ENCODE data around the gene EXO1.
"Not testable (repeated sequence)": the region's sequence is repeated elsewhere in the genome, so short reads cannot be mapped to it uniquely, and the experiment has no call there.

The EXO1 gene

GRCh38 chr1:241823925-241824324, 24.1 kb upstream of the EXO1 start:
- no peak for TF ChIP-seq CTCF (IDR thresholded peaks at IDR 0.05; ENCODE audit: borderline replicate concordance, insufficient read depth, low read depth, low read length)
- H3K4me3 ChIP-seq (ENCODE audit: low read depth, low read length), result peak overlapping the region; percentile 2

GRCh38 chr1:241825581-241825980, 22.4 kb upstream of the EXO1 start:
- TF ChIP-seq CTCF (IDR thresholded peaks at IDR 0.05; ENCODE audit: borderline replicate concordance, insufficient read depth, low read depth, low read length), result no peak
- H3K4me3 ChIP-seq (ENCODE audit: low read depth, low read length), result no peak overlapping the region

GRCh38 chr1:241826613-241827012, 21.4 kb upstream of the EXO1 start:
- not testable (repeated sequence) for H3K4me3 ChIP-seq (ENCODE audit: low read depth, low read length)

GRCh38 chr1:241827264-241827663, 20.7 kb upstream of the EXO1 start:
- TF ChIP-seq CTCF (IDR thresholded peaks at IDR 0.05; ENCODE audit: borderline replicate concordance, insufficient read depth, low read depth, low read length), result no peak
- H3K4me3 ChIP-seq (ENCODE audit: low read depth, low read length), result no peak overlapping the region

- H3K4me3 ChIP-seq (ENCODE audit: low read depth, low read length), result no peak overlapping the region
- no peak for TF ChIP-seq CTCF (IDR thresholded peaks at IDR 0.05; ENCODE audit: borderline replicate concordance, insufficient read depth, low read depth, low read length)
Measured at GRCh38 chr1:241828463-241829021, 19.5 kb upstream of the EXO1 start.

- no peak overlapping the region for H3K4me3 ChIP-seq (ENCODE audit: low read depth, low read length)
- TF ChIP-seq CTCF (IDR thresholded peaks at IDR 0.05; ENCODE audit: borderline replicate concordance, insufficient read depth, low read depth, low read length), result no peak
Measured at GRCh38 chr1:241829468-241829867, 18.5 kb upstream of the EXO1 start.

- no peak overlapping the region for H3K4me3 ChIP-seq (ENCODE audit: low read depth, low read length)
- TF ChIP-seq CTCF (IDR thresholded peaks at IDR 0.05; ENCODE audit: borderline replicate concordance, insufficient read depth, low read depth, low read length), result peak; percentile 45; the same call in 1 of the 2 replicates
Measured at GRCh38 chr1:241834733-241835377, 13.1 kb upstream of the EXO1 start.

Measured in GM12875 (cell line).